Measurements from ENCODE around the gene SLC39A3. TPM values are rescaled to one million over a fixed set of nuclear protein-coding genes. Genes with fewer than 3 reads are reported as not detected.

SLC39A3 gene
- total RNA-seq, 1 donor: 33.7 TPM

DNA sequence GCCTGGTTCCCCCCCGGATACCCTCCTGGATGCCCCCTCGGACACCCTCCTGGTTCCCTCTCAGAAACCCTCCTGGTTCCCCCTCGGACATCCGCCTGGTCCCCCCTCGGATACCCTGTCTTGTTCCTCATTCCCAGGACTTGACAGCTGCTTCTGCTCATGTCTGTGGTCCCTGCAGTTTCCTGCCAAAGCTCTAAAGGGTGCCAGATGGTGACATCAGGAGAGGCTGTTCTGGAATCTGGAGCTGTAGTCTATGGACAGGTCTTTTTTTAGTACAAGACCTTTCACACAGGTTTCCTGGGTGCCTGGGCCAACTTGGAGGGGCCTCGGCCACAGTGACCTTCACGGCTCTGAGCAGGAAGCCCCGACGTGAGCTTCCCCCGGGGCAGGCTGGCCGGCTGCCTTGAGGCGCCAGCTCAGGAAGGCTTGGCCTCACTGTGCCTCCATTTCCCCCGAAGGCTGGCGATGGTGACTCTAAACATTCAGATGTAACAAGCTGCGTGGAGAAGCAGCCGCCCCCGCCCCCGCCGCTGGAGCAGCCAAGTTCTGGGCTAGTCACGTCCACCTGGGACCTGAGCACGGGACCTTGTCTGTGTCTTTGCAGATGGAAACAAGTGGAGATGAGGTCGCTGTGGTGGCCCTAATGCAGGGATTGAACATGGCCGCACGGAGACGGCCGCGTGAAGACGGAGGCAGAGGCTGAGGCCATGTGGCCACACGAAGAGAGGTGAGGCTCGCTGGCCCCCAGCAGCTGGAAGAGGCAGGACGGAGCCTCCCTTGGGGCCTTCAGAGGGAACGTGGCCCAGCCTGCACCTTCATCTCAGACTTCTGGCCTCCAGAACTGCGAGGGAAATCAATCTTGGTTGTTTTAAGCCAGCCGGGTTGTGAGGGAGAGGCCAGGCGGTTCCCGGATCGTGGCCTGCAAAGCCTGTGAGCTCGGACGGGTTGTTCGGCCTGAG, 30.5 kb upstream of the SLC39A3 start:
- H3K4me2 ChIP-seq (ENCODE audit: insufficient read depth, low read length): no peak overlapping the region
- H3K79me2 ChIP-seq (ENCODE audit: insufficient read depth, low read length): peaks cover 77% of the 10 kb centered on the region
- no peak for DNase-seq (ENCODE audit: insufficient read length, low spot score, missing footprints)
- H3K27me3 ChIP-seq (ENCODE audit: insufficient read depth, low read length): no peaks in the 10 kb centered on the region
- H3K9me3 ChIP-seq (ENCODE audit: low read depth, low read length): no peaks in the 10 kb centered on the region
- H3K36me3 ChIP-seq (ENCODE audit: insufficient read depth, low read length): peaks cover 15% of the 10 kb centered on the region
- H2AFZ ChIP-seq (ENCODE audit: low read length): no peak overlapping the region
- peaks cover 53% of the 10 kb centered on the region for H4K20me1 ChIP-seq (ENCODE audit: insufficient read depth, low read length)
- no peak overlapping the region for H3K27ac ChIP-seq (ENCODE audit: low read depth, low read length)
- no peak overlapping the region for H3K4me3 ChIP-seq (ENCODE audit: insufficient read depth, low read length)
- H3K4me1 ChIP-seq (ENCODE audit: insufficient read depth, low read length): peaks cover 4% of the 10 kb centered on the region
- TF ChIP-seq CTCF (IDR thresholded peaks at IDR 0.05; ENCODE audit: extremely low read depth, low read depth, low read length): no peak

DNA sequence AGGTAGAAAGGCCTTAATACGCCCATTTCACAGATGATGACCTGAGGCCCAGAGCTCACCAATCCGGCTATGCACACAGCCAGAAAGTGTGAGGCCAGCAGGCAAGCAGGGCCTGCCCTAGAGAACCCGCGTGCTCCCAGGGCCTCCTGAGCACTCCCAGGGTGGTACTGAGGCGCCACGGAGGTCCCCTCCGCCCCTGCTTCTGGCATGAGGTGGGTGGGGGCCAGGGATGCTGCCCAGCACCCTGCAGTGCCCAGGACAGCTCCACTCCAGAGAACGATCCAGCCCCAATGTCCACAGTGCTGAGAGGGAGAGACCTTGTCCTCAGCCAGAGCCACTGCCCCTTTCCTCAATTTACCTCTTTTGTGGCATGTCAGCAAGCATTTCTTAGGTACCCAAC, 29.4 kb upstream of the SLC39A3 start:
- no peaks in the 10 kb centered on the region for H3K9me3 ChIP-seq (ENCODE audit: low read depth, low read length)
- peaks cover 21% of the 10 kb centered on the region for H3K36me3 ChIP-seq (ENCODE audit: insufficient read depth, low read length)
- no peak overlapping the region for H3K4me3 ChIP-seq (ENCODE audit: insufficient read depth, low read length)
- no peak for DNase-seq (ENCODE audit: insufficient read length, low spot score, missing footprints)
- no peaks in the 10 kb centered on the region for H3K4me1 ChIP-seq (ENCODE audit: insufficient read depth, low read length)
- H2AFZ ChIP-seq (ENCODE audit: low read length): no peak overlapping the region
- no peak overlapping the region for H3K27ac ChIP-seq (ENCODE audit: low read depth, low read length)
- H3K4me2 ChIP-seq (ENCODE audit: insufficient read depth, low read length): no peak overlapping the region
- TF ChIP-seq CTCF (IDR thresholded peaks at IDR 0.05; ENCODE audit: extremely low read depth, low read depth, low read length): no peak
- H4K20me1 ChIP-seq (ENCODE audit: insufficient read depth, low read length): peaks cover 42% of the 10 kb centered on the region
- H3K27me3 ChIP-seq (ENCODE audit: insufficient read depth, low read length): no peaks in the 10 kb centered on the region
- H3K79me2 ChIP-seq (ENCODE audit: insufficient read depth, low read length): peaks cover 66% of the 10 kb centered on the region

DNA sequence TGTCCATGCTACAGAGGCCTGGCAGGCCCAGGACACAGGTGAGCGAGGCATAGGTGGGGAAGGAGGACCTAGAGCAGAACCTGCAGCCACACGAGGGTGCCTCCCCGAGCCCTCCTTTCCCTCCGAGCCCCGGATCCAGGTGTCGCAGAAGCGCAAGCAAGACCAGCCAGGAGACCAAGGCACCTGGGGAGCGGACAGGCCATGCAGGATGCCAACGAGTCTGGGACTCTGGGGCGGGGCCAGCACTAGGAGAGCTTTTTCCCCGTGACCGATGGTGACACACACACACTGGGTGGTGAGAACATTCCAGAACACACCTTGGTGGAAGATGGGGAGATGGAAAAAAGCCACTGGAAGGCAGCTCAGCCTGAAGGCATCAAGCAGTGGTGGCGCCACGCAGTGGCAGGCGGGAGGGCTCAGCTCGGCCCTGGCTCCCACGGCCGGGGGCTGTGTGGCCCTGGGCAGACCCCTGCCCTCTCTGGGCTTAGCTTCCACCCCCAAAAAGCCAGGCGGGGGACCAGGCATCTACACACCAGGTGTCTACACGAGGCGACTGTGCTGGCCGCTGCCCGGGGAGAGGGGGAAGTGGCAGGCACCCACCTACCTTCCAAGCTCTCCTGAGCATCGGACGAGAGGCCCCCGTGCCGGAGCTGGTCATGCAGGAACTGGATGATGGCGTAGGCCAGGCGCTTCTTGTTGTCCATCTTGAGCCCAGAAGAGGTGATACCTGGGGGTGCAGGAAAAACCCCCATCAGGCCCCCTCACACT, 28.7 kb upstream of the SLC39A3 start:
- H3K27ac ChIP-seq (ENCODE audit: low read depth, low read length): no peak overlapping the region
- peaks cover 61% of the 10 kb centered on the region for H3K79me2 ChIP-seq (ENCODE audit: insufficient read depth, low read length)
- DNase-seq (ENCODE audit: insufficient read length, low spot score, missing footprints): peak; percentile 38
- H3K4me2 ChIP-seq (ENCODE audit: insufficient read depth, low read length): no peak overlapping the region
- no peak for TF ChIP-seq CTCF (IDR thresholded peaks at IDR 0.05; ENCODE audit: extremely low read depth, low read depth, low read length)
- no peak overlapping the region for H3K4me3 ChIP-seq (ENCODE audit: insufficient read depth, low read length)
- H4K20me1 ChIP-seq (ENCODE audit: insufficient read depth, low read length): peaks cover 38% of the 10 kb centered on the region
- H2AFZ ChIP-seq (ENCODE audit: low read length): no peak overlapping the region
- H3K4me1 ChIP-seq (ENCODE audit: insufficient read depth, low read length): no peaks in the 10 kb centered on the region
- H3K27me3 ChIP-seq (ENCODE audit: insufficient read depth, low read length): no peaks in the 10 kb centered on the region
- H3K9me3 ChIP-seq (ENCODE audit: low read depth, low read length): no peaks in the 10 kb centered on the region
- peaks cover 28% of the 10 kb centered on the region for H3K36me3 ChIP-seq (ENCODE audit: insufficient read depth, low read length)

GRCh38 chr19:2767688-2768087, 27.9 kb upstream of the SLC39A3 start:
- no peak overlapping the region for H3K4me3 ChIP-seq (ENCODE audit: insufficient read depth, low read length)
- H4K20me1 ChIP-seq (ENCODE audit: insufficient read depth, low read length): peaks cover 38% of the 10 kb centered on the region
- no peaks in the 10 kb centered on the region for H3K27me3 ChIP-seq (ENCODE audit: insufficient read depth, low read length)
- no peak for TF ChIP-seq CTCF (IDR thresholded peaks at IDR 0.05; ENCODE audit: extremely low read depth, low read depth, low read length)
- peaks cover 60% of the 10 kb centered on the region for H3K79me2 ChIP-seq (ENCODE audit: insufficient read depth, low read length)
- H3K4me1 ChIP-seq (ENCODE audit: insufficient read depth, low read length): no peaks in the 10 kb centered on the region
- no peaks in the 10 kb centered on the region for H3K9me3 ChIP-seq (ENCODE audit: low read depth, low read length)
- no peak overlapping the region for H2AFZ ChIP-seq (ENCODE audit: low read length)
- peak; percentile 62 for DNase-seq (ENCODE audit: insufficient read length, low spot score, missing footprints)
- H3K4me2 ChIP-seq (ENCODE audit: insufficient read depth, low read length): no peak overlapping the region
- H3K27ac ChIP-seq (ENCODE audit: low read depth, low read length): no peak overlapping the region
- peaks cover 30% of the 10 kb centered on the region for H3K36me3 ChIP-seq (ENCODE audit: insufficient read depth, low read length)

Data from osteoblast (primary cell).